ENCODE data around the gene STX1B.

STX1B gene

GRCh38 chr16:31010585-31011325 lies at the start of gene STX1B:
Gene STX1B (minus strand): TSS chr16:31010638. CDS start chr16:31010396, 242 bp downstream.
- DNase-seq (ENCODE audit: low read depth), result no peak
- H3K4me3 ChIP-seq (ENCODE audit: low read depth, low read length), result no peak within 1 kb of the TSS

GRCh38 chr16:31055613-31056012 lies 45.2 kb upstream of the STX1B start:
- TF ChIP-seq CTCF (IDR thresholded peaks at IDR 0.05; ENCODE audit: control insufficient read depth, extremely low read depth, insufficient read depth), result no peak
- H3K4me3 ChIP-seq (ENCODE audit: low read depth, low read length), result no peak overlapping the region
- DNase-seq (ENCODE audit: low read depth), result no peak

More at GRCh38 chr16:31010585-31011325, at the start of gene STX1B:
- no peak for TF ChIP-seq CTCF (IDR thresholded peaks at IDR 0.05; ENCODE audit: control insufficient read depth, extremely low read depth, insufficient read depth)

- no peak overlapping the region for H3K4me3 ChIP-seq (ENCODE audit: low read depth, low read length)
- no peak for DNase-seq (ENCODE audit: low read depth)
- no peak for TF ChIP-seq CTCF (IDR thresholded peaks at IDR 0.05; ENCODE audit: control insufficient read depth, extremely low read depth, insufficient read depth)
These were observed 41.7 kb upstream of the STX1B start for GRCh38 chr16:31052114-31052513.

GRCh38 chr16:31050280-31051030 lies 40.0 kb upstream of the STX1B start:
- no peak for DNase-seq (ENCODE audit: low read depth)
- no peak overlapping the region for H3K4me3 ChIP-seq (ENCODE audit: low read depth, low read length)
- no peak for TF ChIP-seq CTCF (IDR thresholded peaks at IDR 0.05; ENCODE audit: control insufficient read depth, extremely low read depth, insufficient read depth)

- no peak overlapping the region for H3K4me3 ChIP-seq (ENCODE audit: low read depth, low read length)
- no peak for DNase-seq (ENCODE audit: low read depth)
- no peak for TF ChIP-seq CTCF (IDR thresholded peaks at IDR 0.05; ENCODE audit: control insufficient read depth, extremely low read depth, insufficient read depth)
These were observed 33.6 kb upstream of the STX1B start for GRCh38 chr16:31043898-31044481.

GRCh38 chr16:31043352-31043751 lies 32.9 kb upstream of the STX1B start:
- no peak for DNase-seq (ENCODE audit: low read depth)
- TF ChIP-seq CTCF (IDR thresholded peaks at IDR 0.05; ENCODE audit: control insufficient read depth, extremely low read depth, insufficient read depth), result no peak
- no peak overlapping the region for H3K4me3 ChIP-seq (ENCODE audit: low read depth, low read length)

All from LNCaP clone FGC (cell line).